ENCODE results near the gene GNPNAT1.

DNA sequence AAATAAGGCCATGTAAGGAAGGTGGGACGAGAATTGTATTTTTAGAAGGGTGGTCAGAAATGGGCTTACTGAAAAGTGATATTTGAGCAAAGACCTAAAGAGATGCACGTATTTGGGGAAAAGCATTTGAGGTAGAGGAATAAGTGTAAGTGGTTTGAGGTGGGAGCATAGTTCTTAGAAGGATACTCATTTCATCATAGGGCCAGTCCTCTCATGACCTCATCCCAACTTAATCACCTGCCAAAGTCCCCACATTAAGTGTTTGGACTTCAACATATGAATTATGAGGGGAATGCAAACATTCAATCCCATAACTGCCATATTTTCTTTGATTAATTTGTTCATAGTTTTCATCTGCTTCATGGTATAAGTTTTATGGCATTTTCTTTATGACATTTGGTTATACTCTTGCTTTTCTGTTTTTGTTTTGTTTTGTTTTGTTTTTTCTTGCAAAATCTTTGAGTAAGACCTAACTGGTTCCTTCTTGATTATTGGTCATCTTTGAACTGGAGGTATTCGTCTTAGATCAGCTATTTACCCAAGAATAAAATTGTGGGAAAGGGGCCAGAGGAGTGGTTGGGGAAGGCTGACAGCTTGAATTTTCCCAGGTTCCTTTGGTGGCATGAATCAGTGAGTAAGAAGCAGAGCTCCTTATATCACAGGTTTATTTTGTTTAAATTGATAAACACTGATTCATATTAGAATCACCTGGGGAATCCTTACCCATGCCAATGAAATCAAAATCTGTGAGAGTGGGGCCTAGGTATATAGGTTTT, 24.2 kb downstream of the GNPNAT1 start:
- TF ChIP-seq, protein P1, sequence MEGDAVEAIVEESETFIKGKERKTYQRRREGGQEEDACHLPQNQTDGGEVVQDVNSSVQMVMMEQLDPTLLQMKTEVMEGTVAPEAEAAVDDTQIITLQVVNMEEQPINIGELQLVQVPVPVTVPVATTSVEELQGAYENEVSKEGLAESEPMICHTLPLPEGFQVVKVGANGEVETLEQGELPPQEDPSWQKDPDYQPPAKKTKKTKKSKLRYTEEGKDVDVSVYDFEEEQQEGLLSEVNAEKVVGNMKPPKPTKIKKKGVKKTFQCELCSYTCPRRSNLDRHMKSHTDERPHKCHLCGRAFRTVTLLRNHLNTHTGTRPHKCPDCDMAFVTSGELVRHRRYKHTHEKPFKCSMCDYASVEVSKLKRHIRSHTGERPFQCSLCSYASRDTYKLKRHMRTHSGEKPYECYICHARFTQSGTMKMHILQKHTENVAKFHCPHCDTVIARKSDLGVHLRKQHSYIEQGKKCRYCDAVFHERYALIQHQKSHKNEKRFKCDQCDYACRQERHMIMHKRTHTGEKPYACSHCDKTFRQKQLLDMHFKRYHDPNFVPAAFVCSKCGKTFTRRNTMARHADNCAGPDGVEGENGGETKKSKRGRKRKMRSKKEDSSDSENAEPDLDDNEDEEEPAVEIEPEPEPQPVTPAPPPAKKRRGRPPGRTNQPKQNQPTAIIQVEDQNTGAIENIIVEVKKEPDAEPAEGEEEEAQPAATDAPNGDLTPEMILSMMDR (IDR thresholded peaks at IDR 0.05), result no peak
- TF ChIP-seq EZH2 (IDR thresholded peaks at IDR 0.05), result no peak

All from neural progenitor cell (in vitro differentiated cells).